Neuronal stem cell (in vitro differentiated cells): ENCODE measurements around the gene EGFL8.

Source experiments
- DNase-seq: peaks from one replicate; pipeline ENCODE4 v3.0.0-alpha.2; 2013; ENCODE audit warnings: low spot score
- H2AFZ ChIP-seq: one replicate; pipeline ENCODE4 v1.6.1; 2013; ENCODE audit warnings: mild to moderate bottlenecking, low read length, inconsistent platforms
- H2AK5ac ChIP-seq: 2 replicates; pipeline ENCODE4 v1.6.1; 2013; ENCODE audit warnings: low read depth, mild to moderate bottlenecking, inconsistent platforms, low read length, moderate library complexity, mixed read lengths
- H2BK120ac ChIP-seq: 2 replicates; pipeline ENCODE4 v1.6.1; 2013; ENCODE audit warnings: low read depth, mild to moderate bottlenecking, inconsistent platforms, low read length, moderate library complexity, mixed read lengths
- H2BK12ac ChIP-seq: one replicate; pipeline ENCODE4 v1.6.1; 2013; ENCODE audit warnings: low read length, inconsistent platforms
- H2BK15ac ChIP-seq: 2 replicates; pipeline ENCODE4 v1.6.1; 2013; ENCODE audit warnings: mild to moderate bottlenecking, low read length, inconsistent platforms, mixed read lengths
- H2BK5ac ChIP-seq: one replicate; pipeline ENCODE4 v1.6.1; 2013; ENCODE audit warnings: inconsistent platforms, mild to moderate bottlenecking, low read length, moderate library complexity
- H3K14ac ChIP-seq: one replicate; pipeline ENCODE4 v1.6.1; 2013; ENCODE audit warnings: low read length, inconsistent platforms
- H3K18ac ChIP-seq: 2 replicates; pipeline ENCODE4 v1.6.1; 2013; ENCODE audit warnings: low read length, inconsistent platforms
- H3K23ac ChIP-seq: 2 replicates; pipeline ENCODE4 v1.6.1; 2013; ENCODE audit warnings: low read depth, mild to moderate bottlenecking, mixed read lengths, low read length, inconsistent platforms; ENCODE audit not compliant: poor library complexity
- H3K27ac ChIP-seq: replicated peaks from 3 replicates; pipeline ENCODE4 v1.5.1; 2013; ENCODE audit warnings: low read length, inconsistent platforms
- H3K27me3 ChIP-seq, 3 experiments: 2 replicates each; pipeline ENCODE4 v1.6.1; 2013; ENCODE audit warnings: low read length in 3 of 3, mild to moderate bottlenecking in 2 of 3, inconsistent platforms in 1 of 3, low read depth in 1 of 3, mixed read lengths in 1 of 3, moderate library complexity in 1 of 3; ENCODE audit not compliant: control insufficient read depth in 3 of 3, insufficient read depth in 3 of 3
- H3K36me3 ChIP-seq, 2 donors: replicated peaks in 1 of 2; 2 replicates each; pipeline ENCODE4 v1.6.1; 2013; ENCODE audit warnings: low read length in 2 of 2; ENCODE audit not compliant: control insufficient read depth in 2 of 2, insufficient read depth in 2 of 2
- H3K4ac ChIP-seq: 2 replicates; pipeline ENCODE4 v1.6.1; 2013; ENCODE audit warnings: inconsistent platforms, mild to moderate bottlenecking, low read length, moderate library complexity
- H3K4me1 ChIP-seq, 2 donors: 1 replicate in 1 of 2; 2 replicates in 1 of 2; pipeline ENCODE4 v1.6.1; 2013; ENCODE audit warnings: low read length in 2 of 2, low read depth in 1 of 2; ENCODE audit not compliant: control insufficient read depth in 2 of 2, insufficient read depth in 1 of 2
- H3K4me2 ChIP-seq: one replicate; pipeline ENCODE4 v1.6.1; 2013; ENCODE audit warnings: mild to moderate bottlenecking, low read length, inconsistent platforms; ENCODE audit not compliant: insufficient read depth, poor library complexity, severe bottlenecking
- H3K4me3 ChIP-seq, 2 donors: 2 replicates each; pipeline ENCODE4 v1.5.1; 2013; ENCODE audit warnings: low read length in 2 of 2, mild to moderate bottlenecking in 2 of 2, inconsistent platforms in 1 of 2, moderate library complexity in 1 of 2
- H3K79me1 ChIP-seq: one replicate; pipeline ENCODE4 v1.6.1; 2013; ENCODE audit warnings: low read depth, mild to moderate bottlenecking, inconsistent platforms, low read length, moderate library complexity
- H3K9ac ChIP-seq: one replicate; pipeline ENCODE4 v1.6.1; 2013; ENCODE audit warnings: mild to moderate bottlenecking, low read depth, low read length, inconsistent platforms; ENCODE audit not compliant: poor library complexity
- H3K9me3 ChIP-seq, 2 donors: replicated peaks in 1 of 2; 2 replicates each; pipeline versions ENCODE3 to v1.6.1; 2013; ENCODE audit warnings: low read length in 2 of 2, mild to moderate bottlenecking in 2 of 2, inconsistent platforms in 1 of 2, low read depth in 1 of 2, mixed read lengths in 1 of 2, moderate library complexity in 1 of 2; ENCODE audit not compliant: control insufficient read depth in 2 of 2, insufficient read depth in 1 of 2
- H4K8ac ChIP-seq: one replicate; pipeline ENCODE4 v1.6.1; 2013; ENCODE audit warnings: low read depth, mild to moderate bottlenecking, inconsistent platforms, low read length, moderate library complexity
- H4K91ac ChIP-seq: one replicate; pipeline ENCODE4 v1.6.1; 2013; ENCODE audit warnings: low read length, low read depth, mild to moderate bottlenecking, inconsistent platforms; ENCODE audit not compliant: poor library complexity
- WGBS, 2 donors: extraction: QIAGEN DNeasy Blood & Tissue Kit; methylation state at CpG; one replicate each; pipeline ENCODE4 v1.1.7; 2013; ENCODE audit warnings: missing lambda C conversion rate in 2 of 2, mixed read lengths in 1 of 2; ENCODE audit not compliant: insufficient read length in 2 of 2, insufficient replicate concordance in 1 of 2; ENCODE audit errors: extremely low coverage in 2 of 2; 5-methylcytosine and 5-hydroxymethylcytosine counted together

The EGFL8 gene

DNA sequence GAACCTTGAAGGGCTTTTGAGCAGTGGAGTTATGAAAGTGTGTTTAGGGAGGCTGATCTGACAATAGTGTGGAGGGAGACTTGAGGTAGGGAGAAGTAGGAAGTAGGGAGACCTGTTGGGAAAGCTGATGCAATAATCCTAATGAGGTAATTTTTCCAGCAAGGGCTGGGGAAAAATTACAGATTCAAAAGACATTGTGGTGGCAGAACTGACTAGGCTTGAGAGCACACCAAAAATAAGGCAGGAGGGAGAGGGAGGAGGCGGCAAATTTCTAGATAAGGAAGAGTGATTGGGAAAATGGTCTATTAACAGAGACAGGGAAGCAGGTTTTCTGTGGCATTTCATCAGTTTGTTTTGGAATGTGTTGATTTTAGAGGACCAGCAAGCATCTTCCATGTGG, 18.1 kb upstream of the EGFL8 start:
- H2BK5ac ChIP-seq = no peak overlapping the region
- H3K4me2 ChIP-seq = no peak overlapping the region
- H3K36me3 ChIP-seq = no peaks in the 10 kb centered on the region
- peaks cover 8% of the 10 kb centered on the region in 2 donors for H3K4me1 ChIP-seq
- H4K91ac ChIP-seq = no peak overlapping the region
- peaks cover 0 to 24% (median 10%) of the 10 kb centered on the region in 3 experiments for H3K27me3 ChIP-seq
- H2BK120ac ChIP-seq = no peak overlapping the region
- H2AFZ ChIP-seq = peak overlapping the region; percentile 56
- H3K18ac ChIP-seq = no peak overlapping the region
- no peak overlapping the region for H2BK12ac ChIP-seq
- H3K14ac ChIP-seq = no peak overlapping the region
- H3K27ac ChIP-seq = no peak overlapping the region
- H3K9me3 ChIP-seq = no peaks in the 10 kb centered on the region
- H3K4me3 ChIP-seq = no peak overlapping the region
- no peaks in the 10 kb centered on the region for H3K79me1 ChIP-seq
- no peak overlapping the region for H2AK5ac ChIP-seq
- no peak overlapping the region for H3K4ac ChIP-seq
- H4K8ac ChIP-seq = no peak overlapping the region
- no peak overlapping the region for H3K9ac ChIP-seq
- no CpG with 5 or more reads among the region's 1 CpG for WGBS, 2 donors
- no peak for DNase-seq
- H3K23ac ChIP-seq = no peak overlapping the region
- no peak overlapping the region for H2BK15ac ChIP-seq

DNA sequence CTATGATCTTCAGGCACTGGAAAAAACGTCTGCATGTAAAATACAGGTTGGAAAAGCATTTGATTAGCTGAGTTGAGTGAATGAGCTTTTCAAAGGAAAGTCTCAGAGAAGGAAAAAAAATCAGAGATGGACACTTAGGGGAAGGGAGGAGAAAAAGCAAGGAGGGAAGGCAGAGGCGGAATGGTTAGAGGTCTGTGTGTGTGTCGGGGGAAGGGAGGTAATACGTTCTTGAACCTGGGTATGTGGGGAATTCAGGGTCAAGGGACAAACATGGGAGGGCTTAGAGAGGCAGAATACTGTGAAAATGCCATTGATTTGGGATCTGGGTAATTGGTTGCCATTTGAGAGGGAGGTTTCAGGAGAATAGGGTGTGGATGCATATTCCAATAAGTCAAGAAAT, 17.7 kb upstream of the EGFL8 start:
- Histone ChIP-seq H2BK15ac (no peak overlapping the region), H2AK5ac (no peak overlapping the region), H2AFZ (peak overlapping the region; percentile 56), H4K91ac (no peak overlapping the region), H3K36me3 (no peaks in the 10 kb centered on the region), H2BK5ac (no peak overlapping the region), H3K9me3 (no peaks in the 10 kb centered on the region), H3K27me3 (peaks cover 0 to 26% (median 7%) of the 10 kb centered on the region in 3 experiments), H2BK120ac (no peak overlapping the region), H3K14ac (no peak overlapping the region), H3K27ac (no peak overlapping the region), H3K4me3 (no peak overlapping the region), H3K9ac (no peak overlapping the region), H3K4me1 (peaks cover 8 to 10% of the 10 kb centered on the region in 2 donors), H3K4ac (no peak overlapping the region), H3K18ac (no peak overlapping the region), H2BK12ac (no peak overlapping the region), H3K79me1 (no peaks in the 10 kb centered on the region), H3K23ac (no peak overlapping the region), H3K4me2 (no peak overlapping the region), H4K8ac (no peak overlapping the region)
- no CpG with 5 or more reads among the region's 4 CpGs for WGBS, 2 donors
- no peak for DNase-seq

GRCh38 chr6:32147401-32148132, 16.8 kb upstream of the EGFL8 start:
- no peak overlapping the region for H2BK12ac ChIP-seq
- H3K27ac ChIP-seq = no peak overlapping the region
- H3K36me3 ChIP-seq = no peaks in the 10 kb centered on the region
- no peak overlapping the region for H3K9ac ChIP-seq
- H3K14ac ChIP-seq = no peak overlapping the region
- H3K4me1 ChIP-seq = peaks cover 15 to 16% of the 10 kb centered on the region in 2 donors
- no peak overlapping the region for H3K18ac ChIP-seq
- no peak overlapping the region for H4K8ac ChIP-seq
- no peak overlapping the region for H2BK120ac ChIP-seq
- H3K9me3 ChIP-seq = no peaks in the 10 kb centered on the region
- no CpG with 5 or more reads among the region's 4 CpGs for WGBS, 2 donors
- H3K23ac ChIP-seq = no peak overlapping the region
- no peak overlapping the region for H4K91ac ChIP-seq
- no peaks in the 10 kb centered on the region for H3K79me1 ChIP-seq
- H2AFZ ChIP-seq = no peak overlapping the region
- no peak overlapping the region for H3K4me3 ChIP-seq
- H2BK5ac ChIP-seq = no peak overlapping the region
- DNase-seq = no peak
- no peak overlapping the region for H3K4ac ChIP-seq
- no peak overlapping the region for H2BK15ac ChIP-seq
- H3K4me2 ChIP-seq = no peak overlapping the region
- H3K27me3 ChIP-seq = peaks cover 0 to 33% (median 0%) of the 10 kb centered on the region in 3 experiments
- no peak overlapping the region for H2AK5ac ChIP-seq

DNA sequence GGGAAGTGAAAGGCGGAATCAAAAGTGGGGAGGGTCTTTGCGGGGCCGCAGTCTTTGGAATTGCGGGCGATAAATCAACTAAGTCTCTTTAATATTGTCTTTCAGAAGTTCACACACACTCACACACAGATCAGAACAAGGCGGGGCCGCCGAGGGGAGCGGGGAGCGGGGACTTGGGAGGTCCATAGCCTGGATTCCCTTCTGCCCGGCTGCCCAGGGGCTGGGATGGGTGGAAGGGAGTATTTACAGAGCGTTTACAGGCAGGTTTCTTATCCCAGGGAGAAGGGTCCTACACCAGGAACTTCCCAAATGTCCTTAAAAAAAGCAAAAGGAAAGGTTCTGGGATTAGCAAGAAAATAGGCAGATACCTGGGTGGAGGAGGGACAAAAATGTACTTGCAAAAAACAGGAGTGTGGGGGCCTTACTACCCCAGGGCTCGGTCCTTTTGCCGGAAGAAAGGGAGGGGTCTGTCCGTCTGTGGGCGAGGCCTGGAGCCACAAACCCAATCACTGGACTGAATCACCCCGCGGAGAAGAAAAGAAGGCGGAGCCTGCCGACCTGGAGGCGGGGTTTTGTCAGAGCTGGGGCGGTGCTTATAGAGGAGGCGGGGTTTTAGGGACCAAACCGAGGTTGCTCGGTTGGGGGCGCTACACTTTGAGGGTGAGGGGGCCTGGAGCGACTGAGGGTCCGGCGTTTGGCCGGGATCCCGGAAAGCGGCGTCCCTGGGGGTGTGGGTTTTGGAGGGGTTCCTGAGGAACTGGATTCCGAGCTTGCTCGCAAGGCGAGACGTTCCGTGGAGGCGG, 15.9 kb upstream of the EGFL8 start:
- H3K4me1 ChIP-seq = peaks cover 16 to 21% of the 10 kb centered on the region in 2 donors
- no peak overlapping the region for H3K14ac ChIP-seq
- H3K79me1 ChIP-seq = no peaks in the 10 kb centered on the region
- peaks cover 0 to 33% (median 0%) of the 10 kb centered on the region in 3 experiments for H3K27me3 ChIP-seq
- no peak overlapping the region for H2BK120ac ChIP-seq
- H2AFZ ChIP-seq = no peak overlapping the region
- H2BK15ac ChIP-seq = no peak overlapping the region
- H3K9ac ChIP-seq = no peak overlapping the region
- H3K36me3 ChIP-seq = no peaks in the 10 kb centered on the region
- H4K91ac ChIP-seq = no peak overlapping the region
- H2BK5ac ChIP-seq = no peak overlapping the region
- peak overlapping the region; percentile 13 for H2AK5ac ChIP-seq
- no peak overlapping the region for H3K4ac ChIP-seq
- no peak overlapping the region for H3K23ac ChIP-seq
- H3K18ac ChIP-seq = no peak overlapping the region
- no peak overlapping the region for H4K8ac ChIP-seq
- no peaks in the 10 kb centered on the region for H3K9me3 ChIP-seq
- peak overlapping the region; percentile 21 for H3K4me2 ChIP-seq
- no peak for DNase-seq
- H3K4me3 ChIP-seq = peak overlapping the region in 1 of 2 donors; percentile 8
- H3K27ac ChIP-seq = no peak overlapping the region
- WGBS, 2 donors = no CpG with 5 or more reads among the region's 39 CpGs
- H2BK12ac ChIP-seq = no peak overlapping the region
